Activated CD4-positive, alpha-beta memory T cell treated with anti-CD3 and anti-CD28 coated beads, Interleukin-2, amount 10 ng/mL, durations not matched to agents 7 days and 5 days (primary cell): Measurements from ENCODE around the gene CDC27. TPM values are rescaled to one million over a fixed set of nuclear protein-coding genes. Genes with fewer than 3 reads are reported as not detected.
"Not testable (repeated sequence)": the region's sequence is repeated elsewhere in the genome, so short reads cannot be mapped to it uniquely, and the experiment has no call there.

Experiments
- CTCF ChIA-PET: fragments of 350-600 bp; sonication (Branson Sonifier 250); formaldehyde crosslinking; loops from one replicate; lab custom pipeline; 2021; ENCODE audit warnings: antibody characterized with exemption, inconsistent platforms; lab: Charles Lee
- POLR2A ChIA-PET: fragments of 350-600 bp; sonication (Branson Sonifier 250); formaldehyde crosslinking; loops from one replicate; lab custom pipeline; 2021; ENCODE audit warnings: antibody characterized with exemption; lab: Charles Lee
- DNase-seq: peaks from one replicate; pipeline ENCODE4 v3.0.0-alpha.2; 2020
- H3K27ac Mint-ChIP-seq: one replicate; pipeline ENCODE4 v1.8.0; 2021; ENCODE audit warnings: mild to moderate bottlenecking, mixed read lengths
- H3K27me3 Mint-ChIP-seq: one replicate; pipeline ENCODE4 v1.8.0; 2021; ENCODE audit warnings: mixed read lengths
- H3K36me3 Mint-ChIP-seq: one replicate; pipeline ENCODE4 v1.8.0; 2021; ENCODE audit warnings: low read depth, mixed read lengths
- H3K4me1 Mint-ChIP-seq: one replicate; pipeline ENCODE4 v1.8.0; 2021; ENCODE audit warnings: mixed read lengths
- H3K4me3 Mint-ChIP-seq: one replicate; pipeline ENCODE4 v1.8.0; 2021; ENCODE audit warnings: mild to moderate bottlenecking, mixed read lengths
- H3K9me3 Mint-ChIP-seq: one replicate; pipeline ENCODE4 v1.8.0; 2021; ENCODE audit warnings: mixed read lengths
- total RNA-seq, 2 experiments: library from RNA; stranded (reverse); gene quantifications; one replicate each; pipeline ENCODE4 v1.2.3, GENCODE V29; 2021

Gene CDC27
- total RNA-seq, 2 experiments from 2014 or later = 138 to 140 TPM

- H3K27me3 Mint-ChIP-seq = peaks cover 11% of the 10 kb centered on the region
- CTCF ChIA-PET = no interaction called here
- no peak overlapping the region for H3K4me3 Mint-ChIP-seq
- peaks cover 16% of the 10 kb centered on the region for H3K4me1 Mint-ChIP-seq
- POLR2A ChIA-PET = interaction anchor here (0.8 kb wide), 1 partner anchor 23 kb away, joined by 3 read pairs; no protein-coding TSS in a partner anchor
- H3K27ac Mint-ChIP-seq = no peak overlapping the region
- H3K36me3 Mint-ChIP-seq = peaks cover 2% of the 10 kb centered on the region
- DNase-seq = no peak
- H3K9me3 Mint-ChIP-seq = no peaks in the 10 kb centered on the region
Measured at GRCh38 chr17:47102914-47103313, 86.2 kb downstream of the CDC27 start.

- Mint-ChIP-seq H3K27me3 (no peaks in the 10 kb centered on the region), H3K4me3 (peak overlapping the region; percentile 100), H3K27ac (peak overlapping the region; percentile 93), H3K36me3 (peaks cover 5% of the 10 kb centered on the region), H3K9me3 (no peaks in the 10 kb centered on the region), H3K4me1 (peaks cover 20% of the 10 kb centered on the region)
- ChIA-PET CTCF (no interaction called here), POLR2A (interaction anchor here (0.6 to 2.1 kb wide), 3 partner anchors 26 to 549 kb away, joined by 3 to 7 read pairs (median 3); no protein-coding TSS in a partner anchor)
- peak; percentile 94 for DNase-seq
Measured at GRCh38 chr17:47099987-47100711, 88.9 kb downstream of the CDC27 start.

- H3K4me1 Mint-ChIP-seq = peaks cover 20% of the 10 kb centered on the region
- no peaks in the 10 kb centered on the region for H3K9me3 Mint-ChIP-seq
- H3K27ac Mint-ChIP-seq = peak overlapping the region; percentile 49
- ChIA-PET CTCF (no interaction called here), POLR2A (interaction anchor here (1.4 to 2.1 kb wide), 2 partner anchors 32 to 549 kb away, joined by 3 to 7 read pairs; no protein-coding TSS in a partner anchor)
- peak overlapping the region; percentile 100 for H3K4me3 Mint-ChIP-seq
- peaks cover 5% of the 10 kb centered on the region for H3K36me3 Mint-ChIP-seq
- DNase-seq = no peak
- no peaks in the 10 kb centered on the region for H3K27me3 Mint-ChIP-seq
Measured at GRCh38 chr17:47099451-47099986, 89.6 kb downstream of the CDC27 start.

- H3K9me3 Mint-ChIP-seq = no peaks in the 10 kb centered on the region
- peaks cover 22% of the 10 kb centered on the region for H3K4me1 Mint-ChIP-seq
- no peak for DNase-seq
- H3K27me3 Mint-ChIP-seq = no peaks in the 10 kb centered on the region
- H3K36me3 Mint-ChIP-seq = peaks cover 23% of the 10 kb centered on the region
- ChIA-PET POLR2A (no interaction called here), CTCF (no interaction called here)
- H3K27ac Mint-ChIP-seq = no peak overlapping the region
- no peak overlapping the region for H3K4me3 Mint-ChIP-seq
Measured at GRCh38 chr17:47096343-47096742, 92.8 kb downstream of the CDC27 start.

GRCh38 chr17:47095268-47095667 is 93.8 kb downstream of the CDC27 start:
- peaks cover 20% of the 10 kb centered on the region for H3K4me1 Mint-ChIP-seq
- CTCF ChIA-PET = no interaction called here
- no peak overlapping the region for H3K27ac Mint-ChIP-seq
- no peak for DNase-seq
- POLR2A ChIA-PET = no interaction called here
- peaks cover 29% of the 10 kb centered on the region for H3K36me3 Mint-ChIP-seq
- no peak overlapping the region for H3K4me3 Mint-ChIP-seq
- H3K27me3 Mint-ChIP-seq = no peaks in the 10 kb centered on the region
- H3K9me3 Mint-ChIP-seq = no peaks in the 10 kb centered on the region

- POLR2A ChIA-PET = no interaction called here
- Mint-ChIP-seq H3K4me3 (no peak overlapping the region), H3K9me3 (no peaks in the 10 kb centered on the region), H3K27ac (no peak overlapping the region), H3K4me1 (peaks cover 2% of the 10 kb centered on the region), H3K27me3 (no peaks in the 10 kb centered on the region), H3K36me3 (peaks cover 13% of the 10 kb centered on the region)
- CTCF ChIA-PET = no interaction called here
- DNase-seq = no peak
Measured at GRCh38 chr17:47087093-47087492, 102.0 kb downstream of the CDC27 start.

- DNase-seq = no peak
- Mint-ChIP-seq H3K36me3 (peaks cover 9% of the 10 kb centered on the region), H3K9me3 (no peaks in the 10 kb centered on the region), H3K4me3 (no peak overlapping the region), H3K27ac (no peak overlapping the region), H3K27me3 (no peaks in the 10 kb centered on the region), H3K4me1 (peaks cover 6% of the 10 kb centered on the region)
- ChIA-PET CTCF (interaction anchor here (1.7 kb wide), 1 partner anchor 31 kb away, joined by 3 read pairs; no protein-coding TSS in a partner anchor), POLR2A (no interaction called here)
Measured at GRCh38 chr17:47085736-47086135, 103.4 kb downstream of the CDC27 start.

GRCh38 chr17:47078801-47079200 is 110.3 kb downstream of the CDC27 start:
- Mint-ChIP-seq H3K9me3 (no peaks in the 10 kb centered on the region), H3K27me3 (no peaks in the 10 kb centered on the region), H3K27ac (no peak overlapping the region), H3K36me3 (peaks cover 10% of the 10 kb centered on the region), H3K4me3 (no peak overlapping the region), H3K4me1 (peaks cover 12% of the 10 kb centered on the region)
- no peak for DNase-seq
- ChIA-PET POLR2A (interaction anchor here (1.1 kb wide), 1 partner anchor 11 kb away, joined by 3 read pairs; no protein-coding TSS in a partner anchor), CTCF (no interaction called here)

- Mint-ChIP-seq H3K36me3 (peaks cover 14% of the 10 kb centered on the region), H3K27ac (no peak overlapping the region), H3K27me3 (no peaks in the 10 kb centered on the region), H3K9me3 (no peaks in the 10 kb centered on the region), H3K4me1 (peaks cover 16% of the 10 kb centered on the region), H3K4me3 (no peak overlapping the region)
- ChIA-PET POLR2A (no interaction called here), CTCF (no interaction called here)
- DNase-seq = no peak
Measured at GRCh38 chr17:47077576-47077975, 111.5 kb downstream of the CDC27 start.

- Mint-ChIP-seq H3K9me3 (no peaks in the 10 kb centered on the region), H3K27me3 (no peaks in the 10 kb centered on the region), H3K36me3 (peaks cover 10% of the 10 kb centered on the region), H3K27ac (no peak overlapping the region), H3K4me3 (no peak overlapping the region), H3K4me1 (peaks cover 20% of the 10 kb centered on the region)
- ChIA-PET POLR2A (no interaction called here), CTCF (no interaction called here)
- DNase-seq = no peak
Measured at GRCh38 chr17:47076171-47076570, 112.9 kb downstream of the CDC27 start.

- DNase-seq, H3K4me3 Mint-ChIP-seq, H3K9me3 Mint-ChIP-seq, H3K27ac Mint-ChIP-seq, CTCF ChIA-PET, H3K27me3 Mint-ChIP-seq: not testable (repeated sequence)
- Mint-ChIP-seq H3K36me3 (peaks cover 17% of the 10 kb centered on the region), H3K4me1 (peaks cover 29% of the 10 kb centered on the region)
- POLR2A ChIA-PET = interaction anchor here (0.6 kb wide), 1 partner anchor 26 kb away, joined by 3 read pairs; no protein-coding TSS in a partner anchor
Measured at GRCh38 chr17:47074361-47074760, 114.7 kb downstream of the CDC27 start.

- H3K9me3 Mint-ChIP-seq, H3K27me3 Mint-ChIP-seq, CTCF ChIA-PET, POLR2A ChIA-PET, DNase-seq, H3K4me3 Mint-ChIP-seq, H3K27ac Mint-ChIP-seq: not testable (repeated sequence)
- Mint-ChIP-seq H3K36me3 (peaks cover 17% of the 10 kb centered on the region), H3K4me1 (peaks cover 32% of the 10 kb centered on the region)
Measured at GRCh38 chr17:47073629-47074028, 115.5 kb downstream of the CDC27 start.

GRCh38 chr17:47072886-47073285 is 116.2 kb downstream of the CDC27 start:
- Mint-ChIP-seq H3K36me3 (peaks cover 15% of the 10 kb centered on the region), H3K4me3 (no peak overlapping the region), H3K9me3 (no peaks in the 10 kb centered on the region), H3K4me1 (peaks cover 34% of the 10 kb centered on the region), H3K27ac (no peak overlapping the region), H3K27me3 (no peaks in the 10 kb centered on the region)
- CTCF ChIA-PET = interaction anchor here (0.5 kb wide), 1 partner anchor 122 kb away, joined by 3 read pairs; no protein-coding TSS in a partner anchor
- DNase-seq = no peak
- POLR2A ChIA-PET = no interaction called here
